ENCODE measurements around the gene KCP.

DNA sequence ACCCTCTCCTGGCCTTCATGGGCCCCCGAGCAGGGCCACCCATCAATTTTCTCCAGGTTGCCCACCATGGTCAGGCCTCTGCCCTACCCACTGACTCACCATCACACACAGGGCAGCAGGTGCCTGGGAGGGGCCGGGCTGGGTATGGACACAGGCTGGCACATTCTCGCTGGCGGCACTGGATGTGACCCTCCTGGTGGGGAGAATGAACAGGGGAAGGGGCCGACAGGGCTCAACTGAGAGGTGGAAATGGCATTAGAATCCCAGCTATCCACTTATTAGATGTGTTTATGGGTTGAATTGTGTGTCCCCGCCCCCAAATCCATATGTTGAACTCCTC lies 16.4 kb downstream of the KCP start:
- TF ChIP-seq, protein P1, sequence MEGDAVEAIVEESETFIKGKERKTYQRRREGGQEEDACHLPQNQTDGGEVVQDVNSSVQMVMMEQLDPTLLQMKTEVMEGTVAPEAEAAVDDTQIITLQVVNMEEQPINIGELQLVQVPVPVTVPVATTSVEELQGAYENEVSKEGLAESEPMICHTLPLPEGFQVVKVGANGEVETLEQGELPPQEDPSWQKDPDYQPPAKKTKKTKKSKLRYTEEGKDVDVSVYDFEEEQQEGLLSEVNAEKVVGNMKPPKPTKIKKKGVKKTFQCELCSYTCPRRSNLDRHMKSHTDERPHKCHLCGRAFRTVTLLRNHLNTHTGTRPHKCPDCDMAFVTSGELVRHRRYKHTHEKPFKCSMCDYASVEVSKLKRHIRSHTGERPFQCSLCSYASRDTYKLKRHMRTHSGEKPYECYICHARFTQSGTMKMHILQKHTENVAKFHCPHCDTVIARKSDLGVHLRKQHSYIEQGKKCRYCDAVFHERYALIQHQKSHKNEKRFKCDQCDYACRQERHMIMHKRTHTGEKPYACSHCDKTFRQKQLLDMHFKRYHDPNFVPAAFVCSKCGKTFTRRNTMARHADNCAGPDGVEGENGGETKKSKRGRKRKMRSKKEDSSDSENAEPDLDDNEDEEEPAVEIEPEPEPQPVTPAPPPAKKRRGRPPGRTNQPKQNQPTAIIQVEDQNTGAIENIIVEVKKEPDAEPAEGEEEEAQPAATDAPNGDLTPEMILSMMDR (conservative IDR thresholded peaks at IDR 0.05; ENCODE audit: low read length): no peak
- no peak for TF ChIP-seq EZH2phosphoT487 (IDR thresholded peaks at IDR 0.05; ENCODE audit: borderline replicate concordance)
